Measurements from ENCODE around the gene CUL3.

CUL3 gene

GRCh38 chr2:224579411-224579810 is 5.8 kb downstream of the CUL3 start:
- Histone ChIP-seq H3K9me3 (ENCODE audit: control insufficient read depth in 1 of 2, low read length in 2 of 2) (no peaks in the 10 kb centered on the region), H3K36me3 (ENCODE audit: control insufficient read depth in 1 of 2, insufficient read depth in 2 of 2, low read length in 2 of 2) (no peaks in the 10 kb centered on the region), H3K4me3 (ENCODE audit: low read depth in 1 of 2, low read length in 2 of 2) (peak overlapping the region in 1 of 2 donors; percentile 29), H3K27me3 (ENCODE audit: low read depth, low read length) (no peaks in the 10 kb centered on the region), H3K4me1 (ENCODE audit: control insufficient read depth in 1 of 2, insufficient read depth in 2 of 2, low read length in 2 of 2) (peaks cover 16 to 52% of the 10 kb centered on the region in 2 donors), H3K27ac (ENCODE audit: low read length) (no peak overlapping the region)

DNA sequence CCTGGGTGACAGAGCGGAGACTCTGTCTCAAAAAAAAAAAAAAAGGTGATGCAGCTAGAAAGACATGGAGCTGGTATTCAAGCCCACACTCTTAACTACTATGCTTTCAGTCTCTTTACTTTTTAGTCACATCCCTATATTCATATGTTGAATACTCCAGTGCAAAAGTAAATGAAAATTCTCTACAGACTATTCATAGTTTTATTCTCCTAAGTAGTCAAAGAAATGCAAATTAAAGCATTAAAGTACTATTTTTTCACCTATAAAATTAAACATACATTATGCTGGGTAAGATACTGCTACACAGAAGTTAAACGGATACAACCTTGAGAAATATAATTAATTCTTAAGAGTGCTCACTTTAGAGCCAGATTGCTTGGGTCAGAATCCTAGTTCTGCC is 7.6 kb downstream of the CUL3 start:
- H3K4me1 ChIP-seq (ENCODE audit: control insufficient read depth in 1 of 2, insufficient read depth in 2 of 2, low read length in 2 of 2): peaks cover 25 to 58% of the 10 kb centered on the region in 2 donors
- H3K27ac ChIP-seq (ENCODE audit: low read length): no peak overlapping the region
- no peak overlapping the region for H3K4me3 ChIP-seq (ENCODE audit: low read depth in 1 of 2, low read length in 2 of 2)
- no peaks in the 10 kb centered on the region for H3K9me3 ChIP-seq (ENCODE audit: control insufficient read depth in 1 of 2, low read length in 2 of 2)
- no peaks in the 10 kb centered on the region for H3K36me3 ChIP-seq (ENCODE audit: control insufficient read depth in 1 of 2, insufficient read depth in 2 of 2, low read length in 2 of 2)
- no peaks in the 10 kb centered on the region for H3K27me3 ChIP-seq (ENCODE audit: low read depth, low read length)

DNA sequence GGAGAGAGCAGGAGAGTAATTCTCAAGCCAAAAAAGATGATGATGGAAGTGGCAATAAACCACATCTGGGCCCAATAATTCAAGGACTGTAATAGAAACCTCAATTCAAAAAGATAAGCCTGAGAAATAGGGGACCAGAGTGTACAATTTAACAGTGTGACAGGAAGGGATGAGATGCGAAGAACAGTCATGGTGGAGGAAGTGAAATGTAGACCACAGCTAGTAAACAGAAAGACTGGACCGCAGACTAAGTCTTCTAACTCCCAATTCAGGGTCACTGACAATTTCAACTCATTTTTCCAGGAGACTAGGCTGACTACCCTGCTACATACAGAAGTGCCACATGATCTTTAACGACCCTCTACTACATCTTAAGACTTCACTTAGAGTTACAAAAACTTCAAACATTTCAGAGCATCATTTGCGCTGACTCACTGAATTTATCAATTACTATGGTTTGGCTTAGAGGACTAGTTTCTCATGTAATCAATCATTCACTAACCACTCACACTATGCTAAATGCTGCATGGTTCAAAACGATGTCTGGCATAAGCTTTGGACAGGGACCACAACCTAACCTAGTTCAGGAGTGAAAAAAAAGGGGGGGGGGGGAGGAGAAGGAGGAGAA is 9.0 kb downstream of the CUL3 start:
- H3K36me3 ChIP-seq (ENCODE audit: control insufficient read depth in 1 of 2, insufficient read depth in 2 of 2, low read length in 2 of 2): no peaks in the 10 kb centered on the region
- H3K4me1 ChIP-seq (ENCODE audit: control insufficient read depth in 1 of 2, insufficient read depth in 2 of 2, low read length in 2 of 2): peaks cover 25 to 53% of the 10 kb centered on the region in 2 donors
- H3K9me3 ChIP-seq (ENCODE audit: control insufficient read depth in 1 of 2, low read length in 2 of 2): no peaks in the 10 kb centered on the region
- H3K27ac ChIP-seq (ENCODE audit: low read length): no peak overlapping the region
- no peak overlapping the region for H3K4me3 ChIP-seq (ENCODE audit: low read depth in 1 of 2, low read length in 2 of 2)
- no peaks in the 10 kb centered on the region for H3K27me3 ChIP-seq (ENCODE audit: low read depth, low read length)

DNA sequence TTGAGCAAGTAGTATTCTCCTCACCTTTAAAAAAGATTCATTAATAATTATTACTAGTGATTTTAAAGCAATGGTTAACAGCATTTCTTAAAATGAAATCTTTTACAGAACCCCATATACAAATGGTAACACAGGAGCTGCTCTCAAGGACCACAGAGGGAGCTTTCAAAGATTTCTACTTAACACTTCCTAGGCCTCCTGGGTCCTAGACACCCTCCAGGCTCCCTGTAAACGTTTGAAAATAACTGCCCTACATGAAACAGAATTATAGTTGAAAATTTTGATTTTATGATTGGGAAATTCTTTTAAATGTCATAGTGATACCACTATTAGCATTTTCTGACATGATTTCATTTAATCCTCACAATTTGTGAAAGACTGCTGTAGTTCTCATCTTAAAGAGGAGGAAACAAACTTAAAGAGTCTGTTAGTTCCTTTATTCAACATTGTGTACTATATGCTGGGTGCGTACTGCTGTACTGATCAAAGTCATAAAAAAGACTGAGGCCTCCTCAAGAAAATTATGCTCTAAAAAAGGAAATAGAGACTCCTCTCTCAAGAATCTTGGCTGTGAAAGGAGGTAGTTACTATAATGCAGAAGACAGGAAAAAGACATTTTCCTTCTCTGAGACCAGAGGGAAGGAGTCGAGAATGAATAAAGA is 10.6 kb downstream of the CUL3 start:
- H3K27me3 ChIP-seq (ENCODE audit: low read depth, low read length): no peaks in the 10 kb centered on the region
- peak overlapping the region; percentile 21 for H3K27ac ChIP-seq (ENCODE audit: low read length)
- peaks cover 30 to 68% of the 10 kb centered on the region in 2 donors for H3K4me1 ChIP-seq (ENCODE audit: control insufficient read depth in 1 of 2, insufficient read depth in 2 of 2, low read length in 2 of 2)
- H3K4me3 ChIP-seq (ENCODE audit: low read depth in 1 of 2, low read length in 2 of 2): no peak overlapping the region
- H3K9me3 ChIP-seq (ENCODE audit: control insufficient read depth in 1 of 2, low read length in 2 of 2): no peaks in the 10 kb centered on the region
- no peaks in the 10 kb centered on the region for H3K36me3 ChIP-seq (ENCODE audit: control insufficient read depth in 1 of 2, insufficient read depth in 2 of 2, low read length in 2 of 2)

- H3K36me3 ChIP-seq (ENCODE audit: control insufficient read depth in 1 of 2, insufficient read depth in 2 of 2, low read length in 2 of 2): no peaks in the 10 kb centered on the region
- H3K27me3 ChIP-seq (ENCODE audit: low read depth, low read length): no peaks in the 10 kb centered on the region
- peaks cover 30 to 75% of the 10 kb centered on the region in 2 donors for H3K4me1 ChIP-seq (ENCODE audit: control insufficient read depth in 1 of 2, insufficient read depth in 2 of 2, low read length in 2 of 2)
- no peak overlapping the region for H3K27ac ChIP-seq (ENCODE audit: low read length)
- no peak overlapping the region for H3K4me3 ChIP-seq (ENCODE audit: low read depth in 1 of 2, low read length in 2 of 2)
- H3K9me3 ChIP-seq (ENCODE audit: control insufficient read depth in 1 of 2, low read length in 2 of 2): no peaks in the 10 kb centered on the region
Observed at GRCh38 chr2:224573724-224574123, 11.4 kb downstream of the CUL3 start.

- Histone ChIP-seq H3K27me3 (ENCODE audit: low read depth, low read length) (no peaks in the 10 kb centered on the region), H3K27ac (ENCODE audit: low read length) (no peak overlapping the region), H3K36me3 (ENCODE audit: control insufficient read depth in 1 of 2, insufficient read depth in 2 of 2, low read length in 2 of 2) (no peaks in the 10 kb centered on the region), H3K4me3 (ENCODE audit: low read depth in 1 of 2, low read length in 2 of 2) (no peak overlapping the region), H3K9me3 (ENCODE audit: control insufficient read depth in 1 of 2, low read length in 2 of 2) (no peaks in the 10 kb centered on the region), H3K4me1 (ENCODE audit: control insufficient read depth in 1 of 2, insufficient read depth in 2 of 2, low read length in 2 of 2) (peaks cover 30 to 75% of the 10 kb centered on the region in 2 donors)
Observed at GRCh38 chr2:224572338-224572737, 12.8 kb downstream of the CUL3 start.

DNA sequence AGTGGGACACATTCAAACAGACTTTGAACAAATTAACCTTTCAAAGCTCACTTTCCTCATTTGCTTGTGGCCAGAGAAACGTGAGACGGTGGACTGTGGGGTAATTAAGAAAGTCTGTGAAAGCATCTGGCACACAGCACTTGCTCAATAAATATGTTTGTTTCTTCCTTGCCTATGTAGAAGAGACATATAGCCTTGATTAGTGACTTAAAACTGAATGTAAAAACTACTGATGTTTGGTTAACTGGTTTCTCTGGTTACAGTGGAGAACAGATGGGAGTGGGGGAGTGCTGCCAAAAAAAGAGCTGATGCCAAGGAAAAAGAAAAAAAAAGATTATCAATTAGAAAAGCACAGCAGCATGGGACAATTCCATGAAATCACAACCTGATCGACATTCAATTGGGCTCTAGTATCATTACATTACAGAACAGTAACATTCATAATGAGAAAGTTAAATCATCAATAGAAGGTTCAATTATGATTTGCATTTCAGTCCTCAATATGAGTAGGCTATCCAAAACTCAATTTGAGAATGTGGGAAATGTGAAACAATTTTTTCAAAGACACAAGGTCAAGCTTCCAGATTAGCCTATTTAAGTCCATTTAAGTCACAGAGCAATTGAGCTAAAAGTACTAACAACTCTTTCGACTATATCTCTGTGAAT is 14.7 kb downstream of the CUL3 start:
- Histone ChIP-seq H3K27me3 (ENCODE audit: low read depth, low read length) (no peaks in the 10 kb centered on the region), H3K4me1 (ENCODE audit: control insufficient read depth in 1 of 2, insufficient read depth in 2 of 2, low read length in 2 of 2) (peaks cover 24 to 67% of the 10 kb centered on the region in 2 donors), H3K36me3 (ENCODE audit: control insufficient read depth in 1 of 2, insufficient read depth in 2 of 2, low read length in 2 of 2) (peaks cover 0 to 10% of the 10 kb centered on the region in 2 donors), H3K27ac (ENCODE audit: low read length) (no peak overlapping the region), H3K4me3 (ENCODE audit: low read depth in 1 of 2, low read length in 2 of 2) (peak overlapping the region in 1 of 2 donors; percentile 12), H3K9me3 (ENCODE audit: control insufficient read depth in 1 of 2, low read length in 2 of 2) (peaks cover 0 to 6% of the 10 kb centered on the region in 2 donors)

- peaks cover 0 to 10% of the 10 kb centered on the region in 2 donors for H3K36me3 ChIP-seq (ENCODE audit: control insufficient read depth in 1 of 2, insufficient read depth in 2 of 2, low read length in 2 of 2)
- no peak overlapping the region for H3K27ac ChIP-seq (ENCODE audit: low read length)
- H3K4me1 ChIP-seq (ENCODE audit: control insufficient read depth in 1 of 2, insufficient read depth in 2 of 2, low read length in 2 of 2): peaks cover 15 to 59% of the 10 kb centered on the region in 2 donors
- H3K9me3 ChIP-seq (ENCODE audit: control insufficient read depth in 1 of 2, low read length in 2 of 2): peaks cover 0 to 6% of the 10 kb centered on the region in 2 donors
- peak overlapping the region in 1 of 2 donors; percentile 12 for H3K4me3 ChIP-seq (ENCODE audit: low read depth in 1 of 2, low read length in 2 of 2)
- H3K27me3 ChIP-seq (ENCODE audit: low read depth, low read length): no peaks in the 10 kb centered on the region
Observed at GRCh38 chr2:224569654-224570053, 15.5 kb downstream of the CUL3 start.

- no peak overlapping the region for H3K27ac ChIP-seq (ENCODE audit: low read length)
- no peaks in the 10 kb centered on the region for H3K27me3 ChIP-seq (ENCODE audit: low read depth, low read length)
- peaks cover 0 to 6% of the 10 kb centered on the region in 2 donors for H3K9me3 ChIP-seq (ENCODE audit: control insufficient read depth in 1 of 2, low read length in 2 of 2)
- peaks cover 4 to 40% of the 10 kb centered on the region in 2 donors for H3K4me1 ChIP-seq (ENCODE audit: control insufficient read depth in 1 of 2, insufficient read depth in 2 of 2, low read length in 2 of 2)
- H3K4me3 ChIP-seq (ENCODE audit: low read depth in 1 of 2, low read length in 2 of 2): no peak overlapping the region
- H3K36me3 ChIP-seq (ENCODE audit: control insufficient read depth in 1 of 2, insufficient read depth in 2 of 2, low read length in 2 of 2): peaks cover 0 to 10% of the 10 kb centered on the region in 2 donors
Observed at GRCh38 chr2:224565452-224566035, 19.6 kb downstream of the CUL3 start.

GRCh38 chr2:224563537-224563936 is 21.6 kb downstream of the CUL3 start:
- Histone ChIP-seq H3K27me3 (ENCODE audit: low read depth, low read length) (no peaks in the 10 kb centered on the region), H3K4me1 (ENCODE audit: control insufficient read depth in 1 of 2, insufficient read depth in 2 of 2, low read length in 2 of 2) (peaks cover 0 to 20% of the 10 kb centered on the region in 2 donors), H3K27ac (ENCODE audit: low read length) (no peak overlapping the region), H3K4me3 (ENCODE audit: low read depth in 1 of 2, low read length in 2 of 2) (no peak overlapping the region), H3K36me3 (ENCODE audit: control insufficient read depth in 1 of 2, insufficient read depth in 2 of 2, low read length in 2 of 2) (peaks cover 0 to 10% of the 10 kb centered on the region in 2 donors), H3K9me3 (ENCODE audit: control insufficient read depth in 1 of 2, low read length in 2 of 2) (peaks cover 0 to 6% of the 10 kb centered on the region in 2 donors)

DNA sequence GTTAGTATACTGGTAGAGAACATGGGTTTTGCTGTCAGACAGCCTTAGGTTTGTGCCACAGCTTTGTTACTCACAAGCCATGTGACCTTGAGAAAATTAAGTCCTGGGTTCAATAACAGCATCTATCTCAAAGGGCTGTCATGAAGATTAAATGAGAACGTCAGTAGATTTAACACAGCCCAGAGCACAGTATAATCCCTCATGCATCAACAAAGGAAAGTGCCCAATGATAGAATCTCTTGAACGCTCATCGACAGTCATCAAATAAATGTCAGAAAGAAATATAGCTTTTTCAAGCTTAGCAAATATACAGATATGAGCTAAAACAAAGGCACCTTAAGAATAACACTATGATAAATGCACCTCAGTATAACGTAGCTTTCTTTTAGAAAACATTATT is 22.3 kb downstream of the CUL3 start:
- H3K4me3 ChIP-seq (ENCODE audit: low read depth in 1 of 2, low read length in 2 of 2): no peak overlapping the region
- H3K36me3 ChIP-seq (ENCODE audit: control insufficient read depth in 1 of 2, insufficient read depth in 2 of 2, low read length in 2 of 2): peaks cover 0 to 10% of the 10 kb centered on the region in 2 donors
- H3K27ac ChIP-seq (ENCODE audit: low read length): no peak overlapping the region
- H3K4me1 ChIP-seq (ENCODE audit: control insufficient read depth in 1 of 2, insufficient read depth in 2 of 2, low read length in 2 of 2): peaks cover 0 to 13% of the 10 kb centered on the region in 2 donors
- peaks cover 0 to 6% of the 10 kb centered on the region in 2 donors for H3K9me3 ChIP-seq (ENCODE audit: control insufficient read depth in 1 of 2, low read length in 2 of 2)
- H3K27me3 ChIP-seq (ENCODE audit: low read depth, low read length): no peaks in the 10 kb centered on the region

Data from muscle layer of duodenum (tissue), 2 donors.